ENCODE results near the gene PRRG3. TPM values are rescaled to one million over a fixed set of nuclear protein-coding genes. Genes with fewer than 3 reads are reported as not detected.

Gene PRRG3
- total and polyA plus RNA-seq, 9 donors: 0.34 to 9.2 (median 2.7) TPM

DNA sequence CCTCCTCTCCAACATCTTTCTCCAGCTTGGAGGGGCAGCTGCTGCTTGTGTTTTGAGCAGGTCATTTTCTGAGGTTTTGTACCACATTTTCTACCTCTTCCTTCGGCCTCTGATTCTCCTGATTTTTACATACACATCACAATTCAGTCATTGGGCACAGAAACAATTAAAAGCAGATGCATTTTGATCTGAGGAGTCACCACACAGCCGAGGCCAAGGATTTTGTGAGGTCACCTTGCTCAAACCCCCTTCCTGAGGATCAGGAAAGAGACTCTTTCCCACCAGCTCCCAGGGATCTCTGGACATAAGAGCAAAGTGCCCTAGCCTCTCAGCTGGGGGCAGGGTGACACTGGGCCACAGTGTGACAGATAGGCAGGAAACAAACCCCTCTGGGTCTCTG, 15.2 kb downstream of the PRRG3 start:
- DNase-seq: no peak
- intact Hi-C loops (cut with DNase I): no loop called here
- H3K9me3 ChIP-seq: no peaks in the 10 kb centered on the region
- no peak overlapping the region for H3K4me3 ChIP-seq
- H3K36me3 ChIP-seq: no peaks in the 10 kb centered on the region
- H3K27ac ChIP-seq: no peak overlapping the region
- 42 to 59% (median 47%) methylated on average over 2 of the region's 2 CpGs for WGBS, 3 donors
- no peaks in the 10 kb centered on the region for H3K4me1 ChIP-seq (ENCODE audit: insufficient read depth)
- H3K27me3 ChIP-seq: no peaks in the 10 kb centered on the region
- no peak for TF ChIP-seq EP300 (IDR thresholded peaks at IDR 0.05)
- TF ChIP-seq POLR2A (IDR thresholded peaks at IDR 0.05): no peak
- TF ChIP-seq, protein P1, sequence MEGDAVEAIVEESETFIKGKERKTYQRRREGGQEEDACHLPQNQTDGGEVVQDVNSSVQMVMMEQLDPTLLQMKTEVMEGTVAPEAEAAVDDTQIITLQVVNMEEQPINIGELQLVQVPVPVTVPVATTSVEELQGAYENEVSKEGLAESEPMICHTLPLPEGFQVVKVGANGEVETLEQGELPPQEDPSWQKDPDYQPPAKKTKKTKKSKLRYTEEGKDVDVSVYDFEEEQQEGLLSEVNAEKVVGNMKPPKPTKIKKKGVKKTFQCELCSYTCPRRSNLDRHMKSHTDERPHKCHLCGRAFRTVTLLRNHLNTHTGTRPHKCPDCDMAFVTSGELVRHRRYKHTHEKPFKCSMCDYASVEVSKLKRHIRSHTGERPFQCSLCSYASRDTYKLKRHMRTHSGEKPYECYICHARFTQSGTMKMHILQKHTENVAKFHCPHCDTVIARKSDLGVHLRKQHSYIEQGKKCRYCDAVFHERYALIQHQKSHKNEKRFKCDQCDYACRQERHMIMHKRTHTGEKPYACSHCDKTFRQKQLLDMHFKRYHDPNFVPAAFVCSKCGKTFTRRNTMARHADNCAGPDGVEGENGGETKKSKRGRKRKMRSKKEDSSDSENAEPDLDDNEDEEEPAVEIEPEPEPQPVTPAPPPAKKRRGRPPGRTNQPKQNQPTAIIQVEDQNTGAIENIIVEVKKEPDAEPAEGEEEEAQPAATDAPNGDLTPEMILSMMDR (IDR thresholded peaks at IDR 0.05): no peak

DNA sequence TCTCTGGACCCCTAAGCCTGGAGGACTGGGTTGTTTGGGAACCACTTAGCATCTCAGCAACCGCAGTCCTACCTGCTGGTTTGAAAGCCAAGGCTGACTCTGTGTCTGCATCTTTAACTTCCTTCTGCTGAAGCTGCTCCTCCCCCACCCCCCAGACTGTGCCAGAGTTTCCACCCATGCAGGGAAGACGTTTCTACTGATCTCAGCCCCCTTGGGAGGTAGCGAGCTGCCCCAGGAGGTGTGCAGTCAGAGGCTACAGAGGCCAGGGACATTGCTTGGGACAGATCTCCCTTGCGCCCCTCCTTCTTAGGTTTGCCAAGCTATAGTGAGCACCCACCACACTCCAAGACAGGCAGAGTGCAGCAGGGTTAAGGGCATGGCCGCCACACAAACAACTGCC, 15.9 kb downstream of the PRRG3 start:
- no peaks in the 10 kb centered on the region for H3K4me1 ChIP-seq (ENCODE audit: insufficient read depth)
- TF ChIP-seq EP300 (IDR thresholded peaks at IDR 0.05): no peak
- no peak for TF ChIP-seq POLR2A (IDR thresholded peaks at IDR 0.05)
- TF ChIP-seq, protein P1 (IDR thresholded peaks at IDR 0.05): no peak
- DNase-seq: no peak
- 47 to 59% (median 49%) methylated on average over 5 of the region's 5 CpGs for WGBS, 3 donors
- no peak overlapping the region for H3K27ac ChIP-seq
- intact Hi-C loops (cut with DNase I): no loop called here
- H3K9me3 ChIP-seq: no peaks in the 10 kb centered on the region
- no peaks in the 10 kb centered on the region for H3K27me3 ChIP-seq
- H3K4me3 ChIP-seq: no peak overlapping the region
- H3K36me3 ChIP-seq: no peaks in the 10 kb centered on the region

GRCh38 chrX:151711787-151712186, 16.5 kb downstream of the PRRG3 start:
- Histone ChIP-seq H3K4me3 (no peak overlapping the region), H3K27me3 (no peaks in the 10 kb centered on the region), H3K36me3 (no peaks in the 10 kb centered on the region), H3K4me1 (ENCODE audit: insufficient read depth) (no peaks in the 10 kb centered on the region), H3K9me3 (no peaks in the 10 kb centered on the region), H3K27ac (no peak overlapping the region)
- no peak for DNase-seq
- WGBS, 3 donors: 11 to 27% (median 21%) methylated on average over 2 of the region's 2 CpGs
- TF ChIP-seq POLR2A (IDR thresholded peaks at IDR 0.05) (no peak), EP300 (IDR thresholded peaks at IDR 0.05) (no peak)
- TF ChIP-seq, protein P1 (IDR thresholded peaks at IDR 0.05): no peak
- intact Hi-C loops (cut with DNase I): no loop called here

- 24 to 30% (median 29%) methylated on average over 3 of the region's 3 CpGs for WGBS, 3 donors
- intact Hi-C loops (cut with DNase I): no loop called here
- DNase-seq: no peak
- Histone ChIP-seq H3K4me1 (ENCODE audit: insufficient read depth) (no peaks in the 10 kb centered on the region), H3K4me3 (no peak overlapping the region), H3K36me3 (no peaks in the 10 kb centered on the region), H3K27ac (no peak overlapping the region), H3K27me3 (no peaks in the 10 kb centered on the region), H3K9me3 (no peaks in the 10 kb centered on the region)
- TF ChIP-seq POLR2A (IDR thresholded peaks at IDR 0.05): no peak
- TF ChIP-seq, protein P1 (IDR thresholded peaks at IDR 0.05): no peak
- no peak for TF ChIP-seq EP300 (IDR thresholded peaks at IDR 0.05)
Measured at GRCh38 chrX:151712253-151712652, 17.0 kb downstream of the PRRG3 start.

- intact Hi-C loops (cut with DNase I): no loop called here
- no peak for DNase-seq
- no peaks in the 10 kb centered on the region for H3K9me3 ChIP-seq
- no peaks in the 10 kb centered on the region for H3K27me3 ChIP-seq
- H3K36me3 ChIP-seq: no peaks in the 10 kb centered on the region
- H3K4me3 ChIP-seq: no peak overlapping the region
- 47 to 60% (median 58%) methylated on average over 3 of the region's 3 CpGs for WGBS, 3 donors
- no peaks in the 10 kb centered on the region for H3K4me1 ChIP-seq (ENCODE audit: insufficient read depth)
- no peak overlapping the region for H3K27ac ChIP-seq
- TF ChIP-seq, protein P1 (IDR thresholded peaks at IDR 0.05): no peak
- TF ChIP-seq EP300 (IDR thresholded peaks at IDR 0.05) (no peak), POLR2A (IDR thresholded peaks at IDR 0.05) (no peak)
Measured at GRCh38 chrX:151713849-151714248, 18.6 kb downstream of the PRRG3 start.

All from ovary (tissue), 9 donors.